Mesenchymal stem cell (in vitro differentiated cells and primary cell): ENCODE data around the gene SRCAP.
A peak's percentile ranks its signal among the peaks of the same experiment; 100 is the strongest.

ENCODE experiments used
- DNase-seq: peaks from one replicate; pipeline ENCODE4 v3.0.0-alpha.2; 2013
- H2AFZ ChIP-seq: one replicate; pipeline ENCODE4 v1.6.1; 2013; ENCODE audit warnings: low read depth, mild to moderate bottlenecking, control low read depth, inconsistent platforms, low read length, moderate library complexity
- H2AK5ac ChIP-seq: 2 replicates; pipeline ENCODE4 v1.6.1; 2013; ENCODE audit warnings: low read length, moderate library complexity, mild to moderate bottlenecking, inconsistent platforms; ENCODE audit not compliant: severe bottlenecking
- H2BK120ac ChIP-seq: one replicate; pipeline ENCODE4 v1.6.1; 2013; ENCODE audit warnings: low read depth, mild to moderate bottlenecking, inconsistent platforms, low read length, moderate library complexity
- H2BK12ac ChIP-seq, 2 experiments: one replicate each; pipeline ENCODE4 v1.6.1; 2013; ENCODE audit warnings: inconsistent platforms in 2 of 2, low read length in 2 of 2, mild to moderate bottlenecking in 2 of 2, moderate library complexity in 2 of 2, control low read depth in 1 of 2
- H2BK15ac ChIP-seq: one replicate; pipeline ENCODE4 v1.6.1; 2013; ENCODE audit warnings: mild to moderate bottlenecking, low read depth, inconsistent platforms; ENCODE audit not compliant: poor library complexity, severe bottlenecking
- H2BK5ac ChIP-seq: 2 replicates; pipeline ENCODE4 v1.6.1; 2013; ENCODE audit warnings: low read depth, mild to moderate bottlenecking, low read length, control low read depth, inconsistent platforms; ENCODE audit not compliant: poor library complexity, severe bottlenecking
- H3K14ac ChIP-seq, 2 experiments: one replicate each; pipeline ENCODE4 v1.6.1; 2013; ENCODE audit warnings: inconsistent platforms in 2 of 2, low read length in 2 of 2, control low read depth in 1 of 2, mild to moderate bottlenecking in 1 of 2, moderate library complexity in 1 of 2
- H3K18ac ChIP-seq, 2 experiments: one replicate each; pipeline ENCODE4 v1.6.1; 2013; ENCODE audit warnings: inconsistent platforms in 2 of 2, low read length in 2 of 2, control low read depth in 1 of 2, low read depth in 1 of 2, mild to moderate bottlenecking in 1 of 2
- H3K23ac ChIP-seq, 2 experiments: one replicate each; pipeline ENCODE4 v1.6.1; 2013; ENCODE audit warnings: inconsistent platforms in 2 of 2, low read length in 2 of 2, mild to moderate bottlenecking in 2 of 2, moderate library complexity in 2 of 2, control low read depth in 1 of 2
- H3K27ac ChIP-seq: 2 replicates; pipeline ENCODE4 v1.5.1; 2013; ENCODE audit warnings: mild to moderate bottlenecking, moderate library complexity, low read length, control low read depth, inconsistent platforms; ENCODE audit not compliant: poor library complexity, severe bottlenecking
- H3K27me3 ChIP-seq, 2 experiments: 2 replicates each; pipeline versions ENCODE4 v1.6.1 to v1.7.0; 2013; ENCODE audit warnings: low read length in 2 of 2, mild to moderate bottlenecking in 2 of 2, moderate library complexity in 2 of 2, control low read depth in 1 of 2, inconsistent platforms in 1 of 2; ENCODE audit not compliant: control insufficient read depth in 1 of 2, insufficient read depth in 1 of 2
- H3K36me3 ChIP-seq, 2 experiments: 2 replicates each; pipeline versions ENCODE4 v1.6.1 to v1.7.0; 2013; ENCODE audit warnings: low read length in 2 of 2, control low read depth in 1 of 2, inconsistent platforms in 1 of 2, low read depth in 1 of 2, mild to moderate bottlenecking in 1 of 2; ENCODE audit not compliant: insufficient read depth in 2 of 2, control insufficient read depth in 1 of 2
- H3K4ac ChIP-seq, 2 experiments: one replicate each; pipeline ENCODE4 v1.6.1; 2013; ENCODE audit warnings: inconsistent platforms in 2 of 2, low read length in 2 of 2, mild to moderate bottlenecking in 2 of 2, moderate library complexity in 2 of 2, control low read depth in 1 of 2, low read depth in 1 of 2
- H3K4me1 ChIP-seq: 2 replicates; pipeline ENCODE4 v1.6.1; 2013; ENCODE audit warnings: low read depth, low read length, control low read depth; ENCODE audit not compliant: control insufficient read depth, insufficient read depth
- H3K4me2 ChIP-seq: 2 replicates; pipeline ENCODE4 v1.6.1; 2013; ENCODE audit warnings: low read length, mild to moderate bottlenecking, inconsistent platforms; ENCODE audit not compliant: poor library complexity, severe bottlenecking
- H3K4me3 ChIP-seq, 2 experiments: 2 replicates each; pipeline versions ENCODE4 v1.5.1 to v1.7.0; 2013; ENCODE audit warnings: low read length in 2 of 2, mild to moderate bottlenecking in 2 of 2, control low read depth in 1 of 2, low read depth in 1 of 2; ENCODE audit not compliant: insufficient read depth in 1 of 2
- H3K79me1 ChIP-seq: replicated peaks from 2 replicates; pipeline ENCODE4 v1.6.1; 2013; ENCODE audit warnings: mild to moderate bottlenecking, control low read depth, low read length, inconsistent platforms; ENCODE audit not compliant: poor library complexity, severe bottlenecking
- H3K9ac ChIP-seq: 2 replicates; pipeline ENCODE4 v1.7.0; 2013; ENCODE audit warnings: mild to moderate bottlenecking, low read length, moderate library complexity
- H3K9me3 ChIP-seq: 2 replicates; pipeline ENCODE4 v1.7.0; 2013; ENCODE audit warnings: mild to moderate bottlenecking, low read length; ENCODE audit not compliant: control insufficient read depth
- H4K8ac ChIP-seq: one replicate; pipeline ENCODE4 v1.6.1; 2013; ENCODE audit warnings: inconsistent platforms, mild to moderate bottlenecking, low read length, moderate library complexity
- H4K91ac ChIP-seq: one replicate; pipeline ENCODE4 v1.6.1; 2013; ENCODE audit warnings: mild to moderate bottlenecking, low read length, inconsistent platforms
- WGBS: methylation state at CpG from one replicate; pipeline ENCODE4 v1.1.7; 2013; ENCODE audit warnings: mixed read lengths; 5-methylcytosine and 5-hydroxymethylcytosine counted together

Gene SRCAP

GRCh38 chr16:30768583-30769181 is 69.7 kb downstream of the SRCAP start:
- H3K4ac ChIP-seq = no peak overlapping the region
- 97% methylated on average over 23 of the region's 23 CpGs for WGBS

GRCh38 chr16:30769379-30770089 is 70.6 kb downstream of the SRCAP start:
- DNase-seq = no peak
- no peak overlapping the region for H2AK5ac ChIP-seq
- H3K18ac ChIP-seq = no peak overlapping the region
- no peak overlapping the region for H3K4me2 ChIP-seq
- H3K23ac ChIP-seq = no peak overlapping the region
- no peak overlapping the region for H2BK5ac ChIP-seq
- H2BK12ac ChIP-seq = no peak overlapping the region
- H2AFZ ChIP-seq = no peak overlapping the region
- no peaks in the 10 kb centered on the region for H3K9me3 ChIP-seq
- H2BK120ac ChIP-seq = no peak overlapping the region
- H2BK15ac ChIP-seq = no peak overlapping the region
- 95% methylated on average over 15 of the region's 17 CpGs for WGBS
- no peak overlapping the region for H3K9ac ChIP-seq
- H3K79me1 ChIP-seq = peaks cover 44% of the 10 kb centered on the region
- H3K36me3 ChIP-seq = peaks cover 93 to 100% of the 10 kb centered on the region in 2 experiments
- no peak overlapping the region for H4K8ac ChIP-seq
- no peak overlapping the region for H3K4ac ChIP-seq
- no peak overlapping the region for H3K14ac ChIP-seq
- no peak overlapping the region for H3K27ac ChIP-seq
- H4K91ac ChIP-seq = no peak overlapping the region
- H3K4me1 ChIP-seq = peaks cover 1% of the 10 kb centered on the region
- no peak overlapping the region for H3K4me3 ChIP-seq
- H3K27me3 ChIP-seq = no peaks in the 10 kb centered on the region

More at GRCh38 chr16:30768583-30769181, 69.7 kb downstream of the SRCAP start:
- peaks cover 3% of the 10 kb centered on the region for H3K4me1 ChIP-seq
- no peaks in the 10 kb centered on the region for H3K27me3 ChIP-seq
- no peak overlapping the region for H2BK12ac ChIP-seq
- peak overlapping the region; percentile 16 for H4K91ac ChIP-seq
- no peak overlapping the region for H2BK5ac ChIP-seq
- no peak overlapping the region for H3K23ac ChIP-seq
- no peak overlapping the region for H3K4me3 ChIP-seq
- no peak for DNase-seq
- H3K9me3 ChIP-seq = no peaks in the 10 kb centered on the region
- H2AK5ac ChIP-seq = no peak overlapping the region
- no peak overlapping the region for H3K18ac ChIP-seq
- H2BK120ac ChIP-seq = no peak overlapping the region
- no peak overlapping the region for H3K27ac ChIP-seq
- peaks cover 51% of the 10 kb centered on the region for H3K79me1 ChIP-seq
- no peak overlapping the region for H3K9ac ChIP-seq
- peaks cover 91 to 100% of the 10 kb centered on the region in 2 experiments for H3K36me3 ChIP-seq
- no peak overlapping the region for H3K4me2 ChIP-seq
- no peak overlapping the region for H2BK15ac ChIP-seq
- no peak overlapping the region for H3K14ac ChIP-seq
- H4K8ac ChIP-seq = no peak overlapping the region
- H2AFZ ChIP-seq = no peak overlapping the region

GRCh38 chr16:30771726-30772125 is 72.8 kb downstream of the SRCAP start:
- Histone ChIP-seq H3K4ac (no peak overlapping the region), H3K79me1 (peaks cover 29% of the 10 kb centered on the region)

GRCh38 chr16:30773826-30774225 is 74.9 kb downstream of the SRCAP start:
- no peak overlapping the region for H3K4me2 ChIP-seq

More at GRCh38 chr16:30771726-30772125, 72.8 kb downstream of the SRCAP start:
- H2BK5ac ChIP-seq = no peak overlapping the region
- H4K91ac ChIP-seq = no peak overlapping the region
- H2BK120ac ChIP-seq = no peak overlapping the region
- H3K4me3 ChIP-seq = no peak overlapping the region
- no peak overlapping the region for H4K8ac ChIP-seq
- H3K27ac ChIP-seq = no peak overlapping the region
- no peak overlapping the region for H2BK12ac ChIP-seq
- peak; percentile 33 for DNase-seq
- H2AFZ ChIP-seq = no peak overlapping the region
- no peaks in the 10 kb centered on the region for H3K9me3 ChIP-seq
- peaks cover 18% of the 10 kb centered on the region for H3K4me1 ChIP-seq
- no peaks in the 10 kb centered on the region for H3K27me3 ChIP-seq
- no peak overlapping the region for H3K9ac ChIP-seq
- H3K23ac ChIP-seq = no peak overlapping the region
- 77% methylated on average over 14 of the region's 14 CpGs for WGBS
- no peak overlapping the region for H3K14ac ChIP-seq
- peaks cover 78 to 81% of the 10 kb centered on the region in 2 experiments for H3K36me3 ChIP-seq
- no peak overlapping the region for H2AK5ac ChIP-seq
- no peak overlapping the region for H3K4me2 ChIP-seq
- no peak overlapping the region for H3K18ac ChIP-seq
- H2BK15ac ChIP-seq = no peak overlapping the region

More at GRCh38 chr16:30773826-30774225, 74.9 kb downstream of the SRCAP start:
- Histone ChIP-seq H3K27ac (no peak overlapping the region), H4K91ac (no peak overlapping the region), H3K36me3 (peaks cover 60 to 76% of the 10 kb centered on the region in 2 experiments), H2BK5ac (no peak overlapping the region), H2BK15ac (no peak overlapping the region), H3K9me3 (no peaks in the 10 kb centered on the region), H3K27me3 (no peaks in the 10 kb centered on the region), H2AK5ac (no peak overlapping the region), H3K4me1 (peaks cover 19% of the 10 kb centered on the region), H2BK120ac (no peak overlapping the region), H2AFZ (no peak overlapping the region), H3K4me3 (no peak overlapping the region), H4K8ac (no peak overlapping the region), H3K14ac (no peak overlapping the region), H2BK12ac (no peak overlapping the region), H3K9ac (no peak overlapping the region), H3K4ac (no peak overlapping the region), H3K18ac (no peak overlapping the region), H3K79me1 (peaks cover 28% of the 10 kb centered on the region), H3K23ac (no peak overlapping the region)
- DNase-seq = no peak
- 96% methylated on average over 14 of the region's 14 CpGs for WGBS
